HG02623 (cell line): ENCODE results near the gene MSL1.

ENCODE experiments used
- ATAC-seq: cut with Tn5 transposase; IDR thresholded peaks from one replicate; pipeline ENCODE4 v1.9.1; 2021; ENCODE audit warnings: moderate library complexity; ENCODE audit not compliant: unreplicated experiment

The MSL1 gene

GRCh38 chr17:40090237-40091119, 31.3 kb upstream of the MSL1 start:
- no peak for ATAC-seq

GRCh38 chr17:40091691-40092397, 29.9 kb upstream of the MSL1 start:
- ATAC-seq, result no peak

DNA sequence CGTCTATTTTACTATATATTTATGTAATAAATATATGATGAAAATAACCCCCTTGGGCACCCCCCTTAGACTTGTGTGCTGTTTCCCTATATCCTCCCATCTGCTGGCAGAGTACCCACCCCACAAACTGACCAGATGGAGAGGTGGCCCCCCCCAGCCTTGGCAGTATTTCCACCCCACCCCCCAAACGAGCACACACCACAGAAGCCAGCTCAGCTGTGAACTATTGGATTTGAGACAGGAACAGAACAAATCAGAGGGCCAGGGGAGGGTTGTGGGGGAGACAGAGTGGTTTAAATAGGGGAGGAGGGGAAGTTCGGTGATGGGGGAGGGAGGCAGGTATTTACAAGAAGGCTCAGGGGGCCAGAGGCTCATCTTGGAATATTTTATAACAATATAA, 29.2 kb upstream of the MSL1 start:
- ATAC-seq, result no peak

- no peak for ATAC-seq
Measured at GRCh38 chr17:40093005-40093579, 28.7 kb upstream of the MSL1 start.

GRCh38 chr17:40093580-40094201, 28.1 kb upstream of the MSL1 start:
- ATAC-seq, result no peak

GRCh38 chr17:40094874-40095273, 26.9 kb upstream of the MSL1 start:
- ATAC-seq, result no peak

DNA sequence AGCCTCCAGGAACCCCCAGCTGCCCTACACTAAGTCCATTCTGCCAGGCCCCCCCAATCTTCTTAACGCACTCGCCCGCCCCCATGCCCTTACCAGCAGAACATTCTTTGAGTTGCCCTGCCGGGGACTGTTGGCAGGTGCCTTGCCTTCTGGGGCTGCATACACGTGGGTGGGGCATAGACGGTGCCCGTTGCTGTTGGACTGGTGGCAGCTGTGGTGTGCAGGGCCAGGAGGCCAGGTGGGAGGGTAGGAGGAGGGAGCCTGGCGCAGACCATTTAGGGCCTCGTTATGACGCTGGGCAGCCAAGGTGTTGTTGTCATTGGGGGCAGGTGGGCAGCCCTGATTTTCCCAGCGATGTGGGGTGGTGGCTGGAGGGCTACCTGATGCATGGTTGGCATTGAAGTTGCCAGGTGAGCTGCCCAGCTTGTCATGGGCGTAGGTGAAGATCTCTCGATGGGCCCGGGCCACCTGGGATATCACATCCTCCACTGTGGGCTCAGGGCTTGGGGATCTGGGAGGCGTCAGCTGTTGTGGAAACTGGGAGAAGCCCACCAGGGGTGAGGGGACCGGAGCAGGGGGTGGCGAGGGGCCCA, 26.3 kb upstream of the MSL1 start:
- ATAC-seq, result no peak

DNA sequence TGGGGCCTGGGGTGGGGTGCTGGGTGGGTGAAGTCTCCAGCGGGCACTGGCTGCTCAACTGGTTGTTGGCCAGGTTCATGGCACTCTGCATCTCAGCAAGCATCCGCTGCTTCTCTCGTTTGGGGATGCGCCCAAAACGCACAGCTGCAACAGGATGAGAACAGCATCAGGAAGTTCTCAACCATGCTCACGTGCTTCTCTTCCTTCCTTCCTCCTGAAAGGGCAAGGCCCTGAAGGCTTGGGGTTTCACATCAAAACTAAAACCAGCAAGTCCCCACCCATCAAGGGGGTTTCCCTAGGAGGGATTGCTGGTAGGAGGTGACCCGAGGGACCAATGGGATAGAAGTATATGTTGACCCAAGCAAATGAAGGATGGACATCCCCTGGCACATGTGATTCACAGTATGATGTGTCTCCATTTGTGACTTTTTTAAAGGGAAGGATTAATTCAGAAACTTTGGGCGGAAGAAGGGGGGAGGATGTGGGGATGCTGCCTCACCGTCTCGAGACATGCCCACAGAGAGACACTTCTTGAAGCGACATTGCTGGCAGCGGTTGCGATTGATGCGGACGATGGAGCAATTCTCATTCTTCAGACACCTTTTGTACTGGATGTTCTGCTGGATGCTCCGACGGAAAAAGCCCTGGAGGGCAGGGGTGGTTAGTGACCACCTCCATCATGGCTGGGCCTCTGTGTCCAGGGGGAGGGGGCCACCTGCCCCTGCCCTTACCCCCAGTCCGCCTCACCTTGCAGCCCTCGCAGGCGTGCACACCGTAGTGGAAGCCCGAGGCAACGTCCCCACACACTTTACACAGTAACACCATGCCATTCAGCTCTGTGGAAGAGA, 25.6 kb upstream of the MSL1 start:
- peak; percentile 26 for ATAC-seq

GRCh38 chr17:40097087-40097486, 24.7 kb upstream of the MSL1 start:
- ATAC-seq, result no peak

DNA sequence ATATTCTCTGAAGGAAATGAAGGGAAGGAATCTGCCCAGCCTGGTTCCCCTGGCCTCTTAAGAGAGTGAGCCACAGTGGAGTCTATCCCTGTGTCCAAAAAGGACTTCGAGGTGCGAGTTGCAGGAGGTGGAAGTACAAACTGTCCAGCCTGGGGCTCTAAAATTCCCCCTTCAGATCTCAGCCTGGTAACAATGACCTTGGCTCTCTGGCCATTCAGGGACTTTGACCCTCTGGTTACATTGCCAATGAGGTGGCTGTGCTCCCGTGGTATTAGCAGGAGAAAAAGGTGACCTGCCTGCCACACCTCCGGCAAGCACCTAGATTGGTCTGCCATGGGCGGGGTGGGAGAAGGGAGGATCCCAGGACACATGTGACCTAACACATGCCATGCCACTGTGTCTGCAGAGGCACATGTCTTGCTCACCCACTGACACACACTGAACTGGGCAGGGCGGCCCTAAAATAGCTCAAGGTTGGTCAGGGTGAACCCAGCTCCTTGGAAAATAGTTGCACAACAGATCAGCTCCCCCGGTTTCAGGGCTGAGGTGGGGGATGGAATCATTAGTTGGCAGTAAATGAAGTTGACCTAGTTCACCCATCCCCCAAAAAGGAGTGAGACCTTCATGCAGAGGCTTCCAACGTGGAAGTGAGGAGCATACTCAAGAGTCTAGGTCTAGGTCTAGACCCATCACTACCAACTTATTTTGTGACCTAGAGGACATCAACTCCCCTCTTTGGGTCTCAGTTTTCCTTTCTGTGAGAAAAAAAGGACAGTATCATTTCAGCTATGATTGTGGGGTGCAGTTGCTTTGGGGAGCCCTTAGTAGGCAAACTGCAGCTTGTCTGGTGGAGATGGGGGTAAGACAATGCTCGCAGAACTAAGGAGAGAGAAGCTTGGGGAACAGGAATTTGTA, 23.6 kb upstream of the MSL1 start:
- ATAC-seq, result no peak

GRCh38 chr17:40098846-40099618, 22.7 kb upstream of the MSL1 start:
- peak; percentile 56 for ATAC-seq

DNA sequence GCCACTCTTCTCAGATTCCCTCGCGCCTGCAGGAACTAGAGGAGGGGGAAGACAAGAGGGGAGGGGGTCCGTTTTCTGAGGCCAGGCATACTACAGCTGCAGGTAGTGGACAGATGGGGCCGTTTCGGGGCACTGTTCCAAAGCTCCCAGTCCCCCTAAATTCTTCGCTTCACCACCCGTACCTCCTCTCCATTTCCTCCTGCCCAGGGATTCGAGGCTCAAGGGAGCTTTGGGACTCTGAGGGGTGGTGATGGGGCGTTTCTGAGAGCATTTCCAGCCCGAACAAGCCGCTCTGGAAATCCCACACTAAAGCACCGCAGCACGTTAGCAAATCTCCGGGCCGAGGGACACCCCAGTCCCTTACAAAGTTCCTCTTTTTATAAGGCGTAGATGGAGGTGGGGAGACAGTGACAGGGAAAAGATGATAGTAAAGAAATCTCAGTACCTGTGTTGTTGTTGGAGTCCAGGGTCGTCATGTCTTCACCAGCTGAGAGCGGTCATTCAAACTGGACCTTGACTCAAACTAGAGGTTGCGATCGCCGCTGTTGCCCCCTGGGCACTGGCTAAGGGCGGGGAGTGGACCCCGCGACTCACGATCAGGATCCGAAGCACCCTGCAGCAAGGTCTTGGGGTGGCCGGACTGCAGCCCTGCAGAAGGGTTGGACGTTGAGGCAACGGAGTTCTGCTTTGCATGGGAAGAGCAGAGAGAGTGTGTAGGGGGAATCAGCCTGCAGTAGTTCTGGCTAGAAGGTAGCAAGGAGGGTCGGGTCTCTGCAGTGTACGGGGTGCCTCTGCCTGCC, 22.0 kb upstream of the MSL1 start:
- ATAC-seq, result no peak

DNA sequence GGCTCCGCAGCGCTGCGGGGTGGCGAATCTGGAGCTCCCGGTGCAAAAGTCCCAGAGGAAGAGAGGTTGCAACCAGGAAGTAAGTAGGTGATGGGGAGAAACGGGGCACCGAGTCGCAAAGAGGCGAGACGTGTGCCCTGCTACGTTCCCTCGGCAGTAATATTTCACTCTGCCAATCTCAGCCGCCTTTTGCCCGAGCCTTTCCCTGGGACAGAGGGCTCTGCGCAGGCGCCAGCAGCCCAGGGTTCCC, 21.4 kb upstream of the MSL1 start, which contains the start of gene NR1D1:
Gene NR1D1 (minus strand): TSS at position 171 of the 250 bp plus-strand sequence. CDS start 495 bp downstream, outside the sequence.
- ATAC-seq, result no peak

GRCh38 chr17:40100669-40101366, 21.0 kb upstream of the MSL1 start:
- ATAC-seq, result no peak

GRCh38 chr17:40101367-40102210, 20.2 kb upstream of the MSL1 start:
- no peak for ATAC-seq

- ATAC-seq, result no peak
Measured at GRCh38 chr17:40103071-40103661, 18.6 kb upstream of the MSL1 start.
